HCT116 (cell line): ENCODE data around the gene LSM7. TPM values are rescaled to one million over a fixed set of nuclear protein-coding genes. Genes with fewer than 3 reads are reported as not detected.
A peak's percentile ranks its signal among the peaks of the same experiment; 100 is the strongest.

Experiments used
- ATAC-seq: fragments of 200-7000 bp; cut with Tn5 transposase; 2 replicates; pipeline ENCODE4 v1.9.1; 2020; ENCODE audit warnings: mild to moderate bottlenecking, moderate library complexity
- BruUV-seq: library from RNA; stranded (reverse); fragments of 400-500 nt; replicated peaks from 2 replicates; lab custom pipeline; 2021; lab: Mats Ljungman, UMichigan
- CTCF ChIA-PET: fragments of 300-600 bp; sonication (Branson Sonifier 250); formaldehyde crosslinking; loops from one replicate; lab custom pipeline; 2021; ENCODE audit warnings: antibody characterized with exemption; lab: Charles Lee
- POLR2A ChIA-PET: fragments of 300-600, 350-600 bp; sonication (Branson Sonifier 250); formaldehyde crosslinking; loops from one replicate; lab custom pipeline; 2021; ENCODE audit warnings: antibody characterized with exemption; lab: Charles Lee
- RAD21 ChIA-PET, 2 experiments: fragments of 300-600 bp; sonication (Branson Sonifier 250); formaldehyde crosslinking; loops; one replicate each; lab custom pipeline; 2023; ENCODE audit warnings: low total read pairs in 2 of 2; ENCODE audit not compliant: uncharacterized antibody in 2 of 2, unreplicated experiment in 2 of 2, low non-redundant PET in 1 of 2; lab: Charles Lee
- DNase-seq: peaks from one replicate; pipeline ENCODE4 v3.0.0-alpha.2; 2010; ENCODE audit warnings: low read depth, low spot score
- H2AFZ ChIP-seq: fragments of 200-600 bp; shearing (Covaris generic), sonication (generic); 2 replicates; pipeline ENCODE4 v1.6.1; 2017; ENCODE audit warnings: low read depth, mixed run types, mixed read lengths, antibody characterized with exemption, low read length; ENCODE audit not compliant: poor library complexity, severe bottlenecking
- H3K27ac ChIP-seq: 2 replicates; pipeline ENCODE4 v1.5.1; 2012; ENCODE audit warnings: low read depth, low read length
- H3K27me3 ChIP-seq: fragments of 200-600 bp; sonication (generic); 2 replicates; pipeline ENCODE4 v1.6.1; 2016; ENCODE audit warnings: mixed run types, low read length, mixed read lengths; ENCODE audit not compliant: insufficient read depth
- H3K36me3 ChIP-seq, 2 experiments: fragments of 200-500 bp in 1 of 2; fragments of 200-600 bp in 1 of 2; sonication (Bioruptor generic) in 1 of 2; sonication (generic) in 1 of 2; 2 replicates each; pipeline versions ENCODE4 v1.5.1 to v1.6.1; 2014 to 2016; ENCODE audit warnings: low read length in 2 of 2, inconsistent platforms in 1 of 2, mixed read lengths in 1 of 2, mixed run types in 1 of 2; ENCODE audit not compliant: insufficient read depth in 2 of 2, control insufficient read depth in 1 of 2
- H3K4me1 ChIP-seq, 2 experiments: fragments of 200-600 bp in 1 of 2; sonication (generic) in 1 of 2; 2 replicates each; pipeline versions ENCODE4 v1.5.1 to v1.6.1; 2012 to 2017; ENCODE audit warnings: low read length in 2 of 2, inconsistent platforms in 1 of 2, mild to moderate bottlenecking in 1 of 2, mixed read lengths in 1 of 2, mixed run types in 1 of 2, moderate library complexity in 1 of 2; ENCODE audit not compliant: insufficient read depth in 2 of 2, control insufficient read depth in 1 of 2
- H3K4me2 ChIP-seq: fragments of 200-600 bp; sonication (generic); 2 replicates; pipeline ENCODE4 v1.6.1; 2017; ENCODE audit warnings: mixed run types, low read length, mixed read lengths
- H3K4me3 ChIP-seq, 2 experiments: fragments of 200-600 bp in 1 of 2; sonication (generic) in 1 of 2; replicated peaks in 1 of 2; 2 replicates each; pipeline ENCODE4 v1.5.1; 2011 to 2016; ENCODE audit warnings: low read length in 2 of 2, control low read depth in 1 of 2, low read depth in 1 of 2, mild to moderate bottlenecking in 1 of 2, mixed read lengths in 1 of 2, mixed run types in 1 of 2
- H3K79me2 ChIP-seq: fragments of 200-600 bp; sonication (generic); 2 replicates; pipeline ENCODE4 v1.6.1; 2017; ENCODE audit warnings: mild to moderate bottlenecking, mixed run types, low read length, moderate library complexity, mixed read lengths; ENCODE audit not compliant: insufficient read depth
- H3K9ac ChIP-seq: fragments of 200-600 bp; sonication (generic); 2 replicates; pipeline ENCODE4 v1.6.1; 2016; ENCODE audit warnings: low read length, mixed read lengths
- H3K9me2 ChIP-seq: fragments of 200-600 bp; sonication (generic), shearing (Covaris generic); 2 replicates; pipeline ENCODE4 v1.6.1; 2017; ENCODE audit warnings: mixed run types, mild to moderate bottlenecking, moderate library complexity; ENCODE audit not compliant: insufficient read depth
- H3K9me3 ChIP-seq, 2 experiments: fragments of 200-500 bp in 1 of 2; fragments of 200-600 bp in 1 of 2; sonication (Bioruptor generic) in 1 of 2; sonication (generic) in 1 of 2; 2 replicates each; pipeline ENCODE4 v1.6.1; 2014 to 2017; ENCODE audit warnings: low read length in 2 of 2, mixed read lengths in 2 of 2, inconsistent platforms in 1 of 2, low read depth in 1 of 2, mild to moderate bottlenecking in 1 of 2, mixed run types in 1 of 2, moderate library complexity in 1 of 2; ENCODE audit not compliant: control insufficient read depth in 1 of 2, insufficient read depth in 1 of 2
- H4K20me1 ChIP-seq: fragments of 200-600 bp; sonication (generic), shearing (Covaris generic); 2 replicates; pipeline ENCODE4 v1.6.1; 2017; ENCODE audit warnings: mixed run types, mild to moderate bottlenecking, moderate library complexity; ENCODE audit not compliant: insufficient read depth
- ATF3 ChIP-seq: IDR thresholded peaks from 2 replicates; pipeline ENCODE4 v1.6.1; 2012
- CTCF ChIP-seq, 3 experiments: fragments of 200-600 bp in 1 of 3; sonication (generic) in 1 of 3; IDR thresholded peaks in 2 of 3; conservative IDR thresholded peaks in 1 of 3; 2 replicates each; pipeline ENCODE4 v1.5.1; 2012 to 2017; ENCODE audit warnings: low read depth in 2 of 3, low read length in 2 of 3, antibody characterized with exemption in 1 of 3, borderline replicate concordance in 1 of 3, control low read depth in 1 of 3, mild to moderate bottlenecking in 1 of 3, mixed read lengths in 1 of 3, mixed run types in 1 of 3, moderate library complexity in 1 of 3; ENCODE audit not compliant: insufficient read depth in 1 of 3
- EZH2phosphoT487 ChIP-seq: fragments of 200-600 bp; IDR thresholded peaks from 2 replicates; pipeline ENCODE4 v1.6.1; 2018; ENCODE audit warnings: antibody characterized with exemption, borderline replicate concordance
- FOSL1 ChIP-seq: IDR thresholded peaks from 2 replicates; pipeline ENCODE4 v1.6.1; 2012; ENCODE audit warnings: low read depth
- JUND ChIP-seq: IDR thresholded peaks from 2 replicates; pipeline ENCODE4 v1.6.1; 2012
- MAX ChIP-seq: IDR thresholded peaks from 2 replicates; pipeline ENCODE4 v1.6.1; 2012
- POLR2A ChIP-seq: IDR thresholded peaks from 2 replicates; pipeline ENCODE4 v1.7.0; 2011; ENCODE audit warnings: borderline replicate concordance; ENCODE audit not compliant: insufficient read depth, insufficient read length; ENCODE audit errors: extremely low read depth
- RAD21 ChIP-seq: IDR thresholded peaks from 2 replicates; pipeline ENCODE4 v1.6.1; 2012; ENCODE audit warnings: low read depth, mild to moderate bottlenecking
- intact Hi-C: fragments of 100-400 bp; cut with micrococcal nuclease; formaldehyde crosslinking; loops from 2 replicates; pipeline ENCODE4 v1.10.0; 2022
- total RNA-seq: library from RNA; stranded (reverse); gene quantifications from one replicate; pipeline ENCODE4 v1.2.1, GENCODE V29; 2021; ENCODE audit not compliant: unreplicated experiment
- TF ChIP-seq, protein P1 (sequence below): IDR thresholded peaks from 2 replicates; pipeline ENCODE4 v1.6.1; 2011; ENCODE audit warnings: mild to moderate bottlenecking, low read length, moderate library complexity; ENCODE audit not compliant: insufficient replicate concordance; ENCODE audit errors: extremely low read depth

LSM7 gene
- total RNA-seq, 1 experiment from 2014 or later, result 190 TPM

GRCh38 chr19:2288818-2289713, 39.3 kb downstream of the LSM7 start:
- Histone ChIP-seq H3K4me3 (no peak overlapping the region), H3K9me2 (no peaks in the 10 kb centered on the region), H3K4me2 (no peak overlapping the region), H3K27ac (no peak overlapping the region), H3K79me2 (no peaks in the 10 kb centered on the region), H3K27me3 (no peaks in the 10 kb centered on the region), H3K36me3 (no peaks in the 10 kb centered on the region), H3K9ac (no peak overlapping the region), H2AFZ (no peak overlapping the region), H4K20me1 (no peaks in the 10 kb centered on the region), H3K9me3 (no peaks in the 10 kb centered on the region), H3K4me1 (no peaks in the 10 kb centered on the region)
- ChIA-PET RAD21 (no interaction called here), CTCF (no interaction called here), POLR2A (interaction anchor here (0.6 kb wide), 1 partner anchor 29 kb away, joined by 8 read pairs; no protein-coding TSS in a partner anchor)
- BruUV-seq, result no TSS peak
- ATAC-seq, result 0 out of 2 replicates have a peak, but pooled peaks have one; percentile 23
- no peak for DNase-seq
- TF ChIP-seq EZH2phosphoT487, result no peak
- TF ChIP-seq RAD21, result no peak
- TF ChIP-seq, protein P1, sequence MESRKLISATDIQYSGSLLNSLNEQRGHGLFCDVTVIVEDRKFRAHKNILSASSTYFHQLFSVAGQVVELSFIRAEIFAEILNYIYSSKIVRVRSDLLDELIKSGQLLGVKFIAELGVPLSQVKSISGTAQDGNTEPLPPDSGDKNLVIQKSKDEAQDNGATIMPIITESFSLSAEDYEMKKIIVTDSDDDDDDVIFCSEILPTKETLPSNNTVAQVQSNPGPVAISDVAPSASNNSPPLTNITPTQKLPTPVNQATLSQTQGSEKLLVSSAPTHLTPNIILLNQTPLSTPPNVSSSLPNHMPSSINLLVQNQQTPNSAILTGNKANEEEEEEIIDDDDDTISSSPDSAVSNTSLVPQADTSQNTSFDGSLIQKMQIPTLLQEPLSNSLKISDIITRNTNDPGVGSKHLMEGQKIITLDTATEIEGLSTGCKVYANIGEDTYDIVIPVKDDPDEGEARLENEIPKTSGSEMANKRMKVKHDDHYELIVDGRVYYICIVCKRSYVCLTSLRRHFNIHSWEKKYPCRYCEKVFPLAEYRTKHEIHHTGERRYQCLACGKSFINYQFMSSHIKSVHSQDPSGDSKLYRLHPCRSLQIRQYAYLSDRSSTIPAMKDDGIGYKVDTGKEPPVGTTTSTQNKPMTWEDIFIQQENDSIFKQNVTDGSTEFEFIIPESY, result no peak
- TF ChIP-seq MAX, result no peak
- no peak for TF ChIP-seq FOSL1
- no peak for TF ChIP-seq JUND
- TF ChIP-seq POLR2A, result no peak
- TF ChIP-seq CTCF (IDR thresholded peaks at IDR 0.05 in 2 of 3, conservative IDR thresholded peaks at IDR 0.05 in 1 of 3; ENCODE audit: borderline replicate concordance in 1 of 3, insufficient read depth in 1 of 3, low read depth in 2 of 3, low read length in 2 of 3), result no peak
- no peak for TF ChIP-seq ATF3
- intact Hi-C loops, result no loop called here
